Measurements from ENCODE around the gene FAXDC2. TPM values are rescaled to one million over a fixed set of nuclear protein-coding genes. Genes with fewer than 3 reads are reported as not detected.
"Not testable (repeated sequence)": the region's sequence is repeated elsewhere in the genome, so short reads cannot be mapped to it uniquely, and the experiment has no call there.

Gene FAXDC2
- total RNA-seq, 1 donor from 2014 or later, result not detected

- DNase-seq; intact Hi-C loops (cut with micrococcal nuclease); H3K9me3 Mint-ChIP-seq; H3K4me3 Mint-ChIP-seq; H3K27ac Mint-ChIP-seq; H3K27me3 Mint-ChIP-seq: not testable (repeated sequence)
- Mint-ChIP-seq H3K4me1 (peaks cover 29% of the 10 kb centered on the region), H3K36me3 (ENCODE audit: low read depth) (peaks cover 19% of the 10 kb centered on the region)
Observed at GRCh38 chr5:154832804-154833203, 17.6 kb downstream of the FAXDC2 start.

- intact Hi-C loops (cut with micrococcal nuclease), result no loop called here
- H3K9me3 Mint-ChIP-seq, result no peaks in the 10 kb centered on the region
Observed at GRCh38 chr5:154831451-154831850, 19.0 kb downstream of the FAXDC2 start.

GRCh38 chr5:154830596-154830995 lies 19.8 kb downstream of the FAXDC2 start:
- Mint-ChIP-seq H3K4me1 (peaks cover 35% of the 10 kb centered on the region), H3K27ac (peak overlapping the region; percentile 79), H3K27me3 (no peaks in the 10 kb centered on the region), H3K4me3 (peak overlapping the region; percentile 26), H3K9me3 (no peaks in the 10 kb centered on the region), H3K36me3 (ENCODE audit: low read depth) (peaks cover 26% of the 10 kb centered on the region)
- DNase-seq, result no peak
- intact Hi-C loops (cut with micrococcal nuclease), result no loop called here

More at GRCh38 chr5:154831451-154831850, 19.0 kb downstream of the FAXDC2 start:
- H3K27me3 Mint-ChIP-seq, result no peaks in the 10 kb centered on the region
- H3K27ac Mint-ChIP-seq, result no peak overlapping the region
- peaks cover 31% of the 10 kb centered on the region for H3K4me1 Mint-ChIP-seq
- no peak for DNase-seq
- no peak overlapping the region for H3K4me3 Mint-ChIP-seq
- H3K36me3 Mint-ChIP-seq (ENCODE audit: low read depth), result peaks cover 20% of the 10 kb centered on the region

GRCh38 chr5:154830219-154830595 lies 20.2 kb downstream of the FAXDC2 start:
- H3K27me3 Mint-ChIP-seq, result no peaks in the 10 kb centered on the region
- H3K36me3 Mint-ChIP-seq (ENCODE audit: low read depth), result peaks cover 26% of the 10 kb centered on the region
- no peaks in the 10 kb centered on the region for H3K9me3 Mint-ChIP-seq
- H3K27ac Mint-ChIP-seq, result peak overlapping the region; percentile 79
- no peak for DNase-seq
- H3K4me3 Mint-ChIP-seq, result peak overlapping the region; percentile 26
- intact Hi-C loops (cut with micrococcal nuclease), result no loop called here
- H3K4me1 Mint-ChIP-seq, result peaks cover 36% of the 10 kb centered on the region

- H3K4me1 Mint-ChIP-seq, result peaks cover 35% of the 10 kb centered on the region
- peaks cover 26% of the 10 kb centered on the region for H3K36me3 Mint-ChIP-seq (ENCODE audit: low read depth)
- H3K4me3 Mint-ChIP-seq, result peak overlapping the region; percentile 26
- intact Hi-C loops (cut with micrococcal nuclease), result no loop called here
- H3K27ac Mint-ChIP-seq, result peak overlapping the region; percentile 79
- H3K9me3 Mint-ChIP-seq, result no peaks in the 10 kb centered on the region
- no peaks in the 10 kb centered on the region for H3K27me3 Mint-ChIP-seq
- peak; percentile 80 for DNase-seq
Observed at GRCh38 chr5:154829589-154830218, 20.7 kb downstream of the FAXDC2 start.

GRCh38 chr5:154829181-154829588 lies 21.2 kb downstream of the FAXDC2 start:
- no peaks in the 10 kb centered on the region for H3K27me3 Mint-ChIP-seq
- H3K4me3 Mint-ChIP-seq, result peak overlapping the region; percentile 26
- intact Hi-C loops (cut with micrococcal nuclease), result no loop called here

GRCh38 chr5:154824070-154824469 lies 26.3 kb downstream of the FAXDC2 start:
- intact Hi-C loops (cut with micrococcal nuclease), result no loop called here
- Mint-ChIP-seq H3K27me3 (no peaks in the 10 kb centered on the region), H3K4me1 (peaks cover 18% of the 10 kb centered on the region), H3K36me3 (ENCODE audit: low read depth) (peaks cover 28% of the 10 kb centered on the region), H3K27ac (no peak overlapping the region), H3K4me3 (no peak overlapping the region), H3K9me3 (no peaks in the 10 kb centered on the region)
- DNase-seq, result no peak

More at GRCh38 chr5:154829181-154829588, 21.2 kb downstream of the FAXDC2 start:
- Mint-ChIP-seq H3K4me1 (peaks cover 32% of the 10 kb centered on the region), H3K27ac (peak overlapping the region; percentile 79), H3K9me3 (no peaks in the 10 kb centered on the region), H3K36me3 (ENCODE audit: low read depth) (peaks cover 26% of the 10 kb centered on the region)
- DNase-seq, result no peak

GRCh38 chr5:154823605-154824004 lies 26.8 kb downstream of the FAXDC2 start:
- H3K27ac Mint-ChIP-seq, result no peak overlapping the region
- H3K27me3 Mint-ChIP-seq, result no peaks in the 10 kb centered on the region
- no peak overlapping the region for H3K4me3 Mint-ChIP-seq
- H3K9me3 Mint-ChIP-seq, result no peaks in the 10 kb centered on the region
- H3K36me3 Mint-ChIP-seq (ENCODE audit: low read depth), result peaks cover 33% of the 10 kb centered on the region
- no peak for DNase-seq
- intact Hi-C loops (cut with micrococcal nuclease), result no loop called here
- H3K4me1 Mint-ChIP-seq, result peaks cover 18% of the 10 kb centered on the region

GRCh38 chr5:154822896-154823295 lies 27.5 kb downstream of the FAXDC2 start:
- peaks cover 12% of the 10 kb centered on the region for H3K4me1 Mint-ChIP-seq
- H3K27me3 Mint-ChIP-seq; intact Hi-C loops (cut with micrococcal nuclease); H3K9me3 Mint-ChIP-seq; H3K27ac Mint-ChIP-seq; DNase-seq; H3K4me3 Mint-ChIP-seq: not testable (repeated sequence)
- H3K36me3 Mint-ChIP-seq (ENCODE audit: low read depth), result peaks cover 29% of the 10 kb centered on the region

- Mint-ChIP-seq H3K36me3 (ENCODE audit: low read depth) (peaks cover 39% of the 10 kb centered on the region), H3K9me3 (no peaks in the 10 kb centered on the region), H3K4me3 (no peak overlapping the region), H3K27me3 (no peaks in the 10 kb centered on the region), H3K4me1 (peaks cover 14% of the 10 kb centered on the region), H3K27ac (no peak overlapping the region)
- intact Hi-C loops (cut with micrococcal nuclease), result no loop called here
- no peak for DNase-seq
Observed at GRCh38 chr5:154820383-154820782, 30.0 kb downstream of the FAXDC2 start.

GRCh38 chr5:154819546-154819945 lies 30.9 kb downstream of the FAXDC2 start:
- intact Hi-C loops (cut with micrococcal nuclease), result no loop called here
- Mint-ChIP-seq H3K27me3 (no peaks in the 10 kb centered on the region), H3K4me1 (peaks cover 14% of the 10 kb centered on the region), H3K27ac (no peak overlapping the region), H3K9me3 (no peaks in the 10 kb centered on the region), H3K4me3 (no peak overlapping the region), H3K36me3 (ENCODE audit: low read depth) (peaks cover 48% of the 10 kb centered on the region)
- no peak for DNase-seq

- intact Hi-C loops (cut with micrococcal nuclease), result no loop called here
- Mint-ChIP-seq H3K27ac (peak overlapping the region; percentile 26), H3K36me3 (ENCODE audit: low read depth) (peaks cover 51% of the 10 kb centered on the region), H3K27me3 (no peaks in the 10 kb centered on the region), H3K9me3 (no peaks in the 10 kb centered on the region), H3K4me3 (no peak overlapping the region), H3K4me1 (peaks cover 14% of the 10 kb centered on the region)
- no peak for DNase-seq
Observed at GRCh38 chr5:154818471-154819116, 31.8 kb downstream of the FAXDC2 start.

- Mint-ChIP-seq H3K27me3 (no peaks in the 10 kb centered on the region), H3K27ac (peak overlapping the region; percentile 66), H3K36me3 (ENCODE audit: low read depth) (peaks cover 51% of the 10 kb centered on the region), H3K4me1 (peaks cover 19% of the 10 kb centered on the region), H3K9me3 (no peaks in the 10 kb centered on the region), H3K4me3 (no peak overlapping the region)
- intact Hi-C loops (cut with micrococcal nuclease), result no loop called here
- no peak for DNase-seq
Observed at GRCh38 chr5:154817815-154818214, 32.6 kb downstream of the FAXDC2 start.

- Mint-ChIP-seq H3K27ac (peak overlapping the region; percentile 25), H3K27me3 (no peaks in the 10 kb centered on the region), H3K36me3 (ENCODE audit: low read depth) (peaks cover 58% of the 10 kb centered on the region), H3K4me1 (peaks cover 21% of the 10 kb centered on the region), H3K4me3 (no peak overlapping the region), H3K9me3 (no peaks in the 10 kb centered on the region)
- DNase-seq, result no peak
- intact Hi-C loops (cut with micrococcal nuclease), result no loop called here
Observed at GRCh38 chr5:154816891-154817492, 33.4 kb downstream of the FAXDC2 start.

Data from activated CD4-positive, alpha-beta T cell treated with anti-CD3 and anti-CD28 coated beads, Interleukin-2, amount 10 ng/mL, durations not matched to agents 24 days and 14 days (primary cell).